ENCODE results near the gene NPFF.
"Not testable (repeated sequence)": the region's sequence is repeated elsewhere in the genome, so short reads cannot be mapped to it uniquely, and the experiment has no call there.

The NPFF gene

DNA sequence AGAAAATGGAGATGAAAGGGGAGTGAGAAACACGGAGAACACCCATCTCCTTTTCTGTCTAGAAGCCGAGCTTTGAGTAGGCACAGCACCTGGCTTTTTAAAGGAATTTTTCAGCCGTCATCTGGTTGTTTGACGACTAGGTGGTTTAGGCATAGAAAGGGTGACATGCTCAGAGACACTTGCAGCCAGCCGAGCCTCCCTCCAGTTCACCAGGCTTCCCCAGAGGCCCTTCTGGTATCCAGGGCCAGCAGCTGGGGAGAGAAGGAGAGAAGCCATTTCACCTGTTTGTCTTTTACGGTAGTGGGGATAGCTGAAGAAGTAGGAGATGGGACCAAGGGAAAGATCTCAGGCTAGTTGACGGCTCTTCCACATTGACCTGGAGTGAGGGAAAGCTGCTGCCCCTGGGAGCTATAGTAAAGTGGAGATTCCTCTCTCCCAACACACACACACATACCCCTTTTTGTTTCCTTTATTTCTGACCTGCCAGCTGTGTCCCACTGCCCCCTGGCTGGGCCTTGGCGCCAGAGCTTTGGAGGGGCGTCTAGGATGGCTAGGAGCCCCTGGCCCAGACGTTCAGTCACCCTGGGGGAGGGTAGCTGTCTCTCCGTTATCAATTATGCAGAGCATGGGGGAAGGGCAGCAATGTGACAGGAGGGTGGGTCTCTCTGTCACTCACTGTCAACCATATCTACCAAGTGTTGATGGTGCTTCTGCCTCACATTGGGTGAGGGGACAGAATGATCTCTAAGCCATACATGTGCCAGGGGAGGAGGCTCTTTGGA, 13.5 kb downstream of the NPFF start:
- DNase-seq, result peak; percentile 37

DNA sequence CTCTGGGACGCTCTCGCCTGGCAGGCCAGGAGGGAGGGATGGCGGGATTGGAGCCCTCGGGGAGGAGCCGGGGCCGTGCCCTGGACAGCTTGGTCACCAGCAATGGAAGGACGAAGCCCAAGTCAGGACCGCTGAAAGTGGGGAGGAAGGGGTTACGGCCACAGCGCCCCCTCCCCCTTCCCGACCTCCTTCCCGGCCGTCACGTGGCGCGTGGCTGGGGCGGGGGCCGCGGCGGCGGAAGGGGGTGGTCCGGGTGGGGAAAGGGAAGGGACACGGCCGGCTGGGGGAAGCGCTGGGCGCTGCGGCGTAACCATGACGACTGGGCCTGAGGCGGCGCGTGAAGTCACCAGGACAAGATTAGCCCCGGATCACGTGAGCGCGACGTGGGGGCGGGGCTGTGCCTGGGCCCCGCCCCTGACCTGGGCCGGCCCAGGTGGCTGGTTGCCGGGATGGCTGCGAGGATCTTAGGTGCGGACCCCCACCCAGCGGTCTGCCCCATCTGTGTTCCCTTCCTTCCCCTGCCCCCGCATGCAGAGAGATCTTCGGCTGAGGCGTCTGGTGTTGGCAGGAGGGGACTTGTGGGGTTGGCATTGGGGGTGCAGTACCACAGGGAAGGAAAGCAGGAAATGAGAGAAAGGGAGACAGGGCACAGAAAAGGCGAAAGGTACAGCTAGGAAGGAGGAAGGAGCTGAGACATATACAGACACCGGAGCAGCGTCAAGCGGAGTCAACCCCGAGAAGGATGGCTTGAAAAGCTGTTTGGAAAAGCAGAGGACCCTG, 14.3 kb downstream of the NPFF start:
- DNase-seq, result peak; percentile 98

DNA sequence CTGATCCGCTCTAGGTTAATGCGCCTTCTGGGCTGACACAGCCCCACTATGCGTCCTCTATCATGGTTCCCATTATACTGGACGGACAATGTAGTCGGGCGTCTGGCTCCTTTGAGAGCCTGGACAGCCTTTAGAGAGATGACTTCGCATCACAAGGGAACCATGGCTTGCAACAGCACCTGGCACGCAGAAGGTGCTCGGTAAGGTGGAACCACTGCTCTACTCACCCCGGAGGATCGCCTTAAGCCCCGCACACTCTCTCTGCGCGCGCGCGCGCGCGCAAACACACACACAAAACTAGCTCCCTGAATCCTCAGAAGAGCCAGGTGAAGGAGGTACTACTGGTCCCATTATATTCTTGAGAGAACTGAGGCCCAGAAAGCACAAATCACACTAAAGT, 15.1 kb downstream of the NPFF start:
- peak; percentile 33 for DNase-seq

DNA sequence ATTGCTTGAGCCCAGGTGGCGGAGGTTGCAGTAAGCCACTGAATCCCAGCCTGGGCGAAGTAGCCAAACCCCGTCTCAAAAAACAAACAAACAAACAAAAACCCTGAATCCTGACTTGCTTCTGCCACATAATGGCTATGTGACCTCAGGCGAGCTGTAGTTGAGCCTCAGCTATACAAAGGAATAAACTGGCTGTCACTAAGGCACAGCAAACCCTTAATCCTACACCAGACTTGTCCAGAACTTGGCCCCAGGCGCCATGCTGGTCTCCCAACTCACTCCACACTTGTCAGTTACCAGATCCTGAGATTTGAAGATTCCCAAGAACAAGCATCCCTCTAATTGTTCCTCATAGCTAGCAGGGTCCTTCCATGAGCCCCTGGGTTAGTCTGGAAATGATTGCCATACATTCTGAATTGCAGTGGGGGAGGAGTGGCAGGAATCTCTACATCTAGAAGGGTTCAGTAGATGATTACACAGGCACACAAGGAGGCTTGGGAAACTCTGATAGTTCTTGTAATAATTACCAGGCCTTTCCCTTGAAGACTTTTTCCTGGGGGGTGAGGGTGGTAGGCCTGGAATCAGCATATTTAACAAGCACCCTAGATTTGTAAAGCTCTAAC, 17.9 kb downstream of the NPFF start:
- DNase-seq, result no peak

DNA sequence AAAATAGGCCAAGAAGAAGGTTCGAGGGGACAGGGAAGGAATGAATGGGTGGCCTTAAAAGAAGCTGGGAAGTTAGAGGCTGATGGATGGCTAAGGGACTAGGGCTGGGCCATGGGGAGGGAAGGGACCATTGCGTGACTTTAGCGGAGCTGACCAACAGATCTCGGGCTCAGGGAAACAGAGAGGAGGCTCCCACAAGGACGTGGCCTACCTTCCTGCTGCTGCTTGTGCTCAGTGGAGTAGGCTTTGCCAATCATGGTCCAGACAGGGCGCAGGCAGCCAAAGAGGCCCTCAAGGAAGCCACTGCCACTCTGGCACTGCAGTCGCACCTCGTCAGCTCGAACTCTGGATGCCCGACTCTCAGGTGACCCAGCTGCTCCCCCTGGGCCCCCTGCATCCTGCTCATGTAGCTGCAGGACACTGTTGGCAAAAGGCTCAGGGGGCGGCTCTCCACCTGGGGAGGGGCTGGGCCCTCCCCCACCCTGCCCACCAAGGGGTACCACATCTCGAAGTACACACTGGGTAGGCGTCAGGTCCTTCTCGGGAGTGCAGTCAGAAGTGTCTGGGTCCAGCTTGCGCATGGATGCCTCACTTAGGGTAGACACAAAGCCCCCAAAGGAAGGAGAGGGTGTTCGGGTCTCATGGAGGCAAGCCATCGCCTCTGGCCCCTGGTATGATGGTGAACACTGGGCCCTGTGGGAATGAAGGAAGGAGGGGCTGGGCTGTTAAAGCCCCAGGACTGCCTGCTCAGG, 20.4 kb downstream of the NPFF start:
- no peak for DNase-seq

DNA sequence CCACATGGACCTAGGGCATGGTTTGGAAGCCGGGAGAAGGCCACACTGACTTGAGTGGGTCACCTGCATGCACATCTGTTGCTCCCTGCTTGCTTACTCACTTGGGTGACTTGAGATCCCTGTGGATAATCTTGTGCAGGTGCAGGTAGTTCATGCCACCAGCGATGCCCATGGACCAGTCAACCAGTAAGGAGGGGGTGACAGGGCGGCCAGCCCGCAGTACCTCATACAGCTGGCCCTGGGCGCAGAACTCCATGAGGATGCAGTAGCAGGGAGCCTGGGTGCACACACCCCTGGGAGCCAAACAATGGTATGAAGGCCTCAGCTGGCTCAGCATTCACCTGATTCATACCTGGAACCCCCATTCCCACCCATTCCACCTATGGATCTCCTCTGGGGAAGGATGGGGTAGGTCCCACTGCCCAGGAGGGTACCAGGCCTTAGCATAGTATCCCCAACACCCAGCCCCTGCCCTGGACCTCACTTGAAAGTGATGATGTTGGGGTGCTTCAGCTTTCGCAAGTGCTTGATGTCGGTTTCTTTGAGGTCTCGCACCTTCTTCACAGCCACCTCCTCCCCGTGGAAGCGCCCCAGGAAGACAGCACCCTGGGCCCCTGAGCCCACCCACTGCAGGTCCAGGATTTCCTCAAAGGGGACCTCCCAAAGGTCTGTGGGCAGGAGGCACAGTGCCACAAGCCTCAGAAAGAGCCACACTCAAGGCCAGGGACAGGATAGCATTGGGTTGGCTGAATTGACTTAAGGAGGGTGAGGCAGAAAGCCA, 21.1 kb downstream of the NPFF start:
- DNase-seq, result peak; percentile 30

DNA sequence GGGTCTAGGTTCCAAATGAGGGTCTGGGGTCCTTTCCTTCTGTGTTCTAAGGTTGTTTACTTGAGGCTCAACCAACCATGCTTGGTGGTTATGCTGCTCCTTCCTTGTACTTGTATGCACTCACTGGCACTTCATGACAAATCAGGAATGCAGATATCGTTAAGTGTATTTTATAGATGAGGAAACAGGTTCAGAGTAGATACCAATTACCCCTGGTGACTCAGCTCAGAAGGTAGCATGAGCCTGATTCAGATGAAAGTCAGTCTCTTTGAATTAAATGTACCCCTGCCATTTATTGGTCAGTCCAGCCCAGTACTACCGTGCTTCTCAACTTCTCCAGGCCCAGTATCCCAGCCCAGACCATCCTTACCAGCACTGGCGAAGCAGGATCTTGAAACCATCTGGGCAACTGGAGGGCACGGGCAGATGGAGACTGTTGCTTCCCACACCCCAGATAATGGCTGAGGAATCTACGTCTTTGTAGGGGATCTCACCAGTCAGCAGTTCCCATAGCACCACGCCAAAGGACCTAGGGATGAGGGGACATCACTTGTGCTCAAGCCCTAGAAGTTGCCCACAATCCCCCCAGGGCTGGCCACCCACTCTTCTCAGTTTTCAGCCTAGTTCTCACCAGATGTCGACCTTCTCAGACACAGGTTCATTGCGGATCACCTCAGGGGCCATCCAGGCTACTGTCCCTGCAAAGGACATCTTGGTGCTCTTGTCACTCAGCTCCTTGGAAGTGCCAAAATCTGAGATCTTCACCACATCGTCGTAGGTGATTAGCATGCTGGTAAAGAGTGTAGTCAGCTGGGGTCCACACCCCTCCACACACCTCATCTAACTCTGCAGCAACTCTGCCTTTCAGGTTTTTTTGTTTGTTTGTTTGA, 22.4 kb downstream of the NPFF start:
- peak; percentile 24 for DNase-seq

DNA sequence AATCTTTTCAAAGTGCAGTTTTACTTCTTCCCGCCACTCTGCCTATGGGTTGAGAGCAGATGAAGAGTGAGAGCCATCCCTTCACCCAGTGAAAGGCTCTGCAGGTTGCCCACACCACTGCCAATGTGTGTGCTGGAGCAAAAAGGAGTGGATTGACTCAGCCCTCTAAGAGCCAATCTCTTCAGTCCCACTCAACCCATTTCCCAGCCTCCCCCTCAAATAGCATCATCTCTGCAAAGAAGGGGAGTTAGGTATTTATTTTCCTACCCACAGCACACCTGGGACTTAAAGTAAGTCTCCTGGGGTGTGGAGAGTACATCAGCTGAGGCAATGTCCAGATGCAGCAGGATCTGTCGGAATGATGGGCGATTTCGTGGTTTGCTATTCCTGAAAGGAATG, 23.3 kb downstream of the NPFF start:
- DNase-seq, result peak; percentile 28

DNA sequence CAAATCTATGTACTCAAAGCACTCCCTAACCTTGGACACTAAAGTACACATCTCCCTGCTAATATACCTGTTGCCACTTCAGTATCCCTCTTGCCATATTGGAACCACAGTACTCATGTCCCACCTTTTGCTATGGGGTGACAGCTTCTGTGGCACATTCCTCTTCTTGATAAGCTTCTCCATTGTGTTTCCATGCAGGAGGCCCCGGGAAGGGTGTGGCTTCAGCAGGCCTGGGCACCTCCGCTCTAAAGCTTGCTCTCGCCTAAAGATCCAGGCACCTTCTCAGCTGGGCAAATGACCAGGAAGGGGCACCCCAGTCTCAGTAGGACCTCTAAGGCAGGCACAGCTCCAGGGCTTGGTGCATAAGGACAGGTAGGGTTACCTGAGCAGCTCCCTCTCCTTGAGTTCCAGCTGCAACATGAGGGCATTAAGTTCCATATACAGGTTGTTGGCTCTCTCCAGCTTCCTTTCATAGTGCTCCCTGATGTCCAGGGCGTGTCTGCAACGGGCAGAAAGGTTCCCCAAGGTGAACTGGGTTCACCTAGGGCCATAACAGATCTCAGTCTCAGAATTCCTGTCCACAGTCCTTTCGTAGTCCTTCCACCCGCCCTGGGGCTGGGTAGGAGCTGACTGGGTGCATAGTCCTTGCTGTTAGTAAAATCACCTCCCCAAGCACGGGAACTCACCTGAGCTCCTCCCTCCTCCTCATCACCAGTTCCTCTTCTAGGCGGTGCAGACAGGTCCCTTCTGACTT, 23.9 kb downstream of the NPFF start:
- peak; percentile 29 for DNase-seq

DNA sequence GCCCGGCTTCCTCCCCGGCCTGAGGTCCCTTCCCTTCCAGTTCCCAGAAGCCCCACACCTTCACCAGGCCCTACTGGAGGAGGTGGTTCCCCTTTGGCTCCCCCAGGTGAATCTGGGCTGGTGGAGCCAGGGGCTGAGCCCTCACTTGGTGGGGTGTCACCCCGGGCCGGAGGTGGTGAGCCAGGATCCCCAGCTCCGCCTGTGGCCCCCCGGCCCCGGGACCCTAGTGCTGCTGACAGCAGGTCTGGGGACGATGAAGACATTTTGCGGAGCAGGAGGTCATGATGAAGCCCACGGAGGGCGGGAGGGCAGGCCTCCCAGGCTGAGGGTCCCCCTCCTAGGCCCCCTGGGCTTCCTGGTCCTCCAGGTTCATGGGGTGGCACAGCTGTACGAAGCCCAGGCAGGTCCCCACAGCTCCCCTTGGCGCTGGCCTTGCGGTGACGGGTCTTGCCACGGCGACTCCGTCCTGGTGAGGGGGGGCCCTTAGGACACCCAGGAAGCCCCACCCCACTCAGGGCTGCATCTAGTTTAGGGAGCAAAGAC, 24.6 kb downstream of the NPFF start:
- DNase-seq, result peak; percentile 37

DNA sequence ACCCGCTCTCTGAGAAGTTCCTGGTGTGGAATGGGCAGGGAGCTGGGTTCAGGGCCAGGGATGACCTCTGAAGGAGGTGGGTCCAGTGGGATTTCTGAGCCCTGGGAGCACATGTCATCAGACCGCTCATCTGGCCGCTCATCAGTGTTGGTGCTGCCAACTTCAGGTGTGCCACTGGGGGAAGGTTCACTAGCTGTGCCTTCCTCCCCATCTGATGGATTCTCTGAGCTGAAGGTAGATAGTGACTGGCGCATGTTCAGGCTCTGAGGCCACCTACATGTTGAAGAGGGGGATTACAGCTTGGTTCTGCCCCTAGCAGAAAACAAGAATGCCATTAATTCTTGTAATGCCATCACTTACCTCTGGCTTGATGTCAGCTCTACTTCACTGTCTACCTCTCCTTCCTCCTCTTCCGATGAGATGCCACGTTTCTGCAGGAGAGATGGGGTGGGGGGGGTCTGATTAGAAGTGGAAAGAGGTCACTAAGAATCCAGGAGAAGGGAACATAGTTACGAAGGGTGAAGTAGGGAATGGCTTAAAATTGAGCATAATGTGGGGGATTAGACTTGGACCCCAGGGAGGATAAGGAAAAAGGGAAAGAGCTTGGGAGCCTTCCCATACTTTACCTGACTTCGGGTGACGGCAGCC, 25.2 kb downstream of the NPFF start:
- DNase-seq, result no peak

DNA sequence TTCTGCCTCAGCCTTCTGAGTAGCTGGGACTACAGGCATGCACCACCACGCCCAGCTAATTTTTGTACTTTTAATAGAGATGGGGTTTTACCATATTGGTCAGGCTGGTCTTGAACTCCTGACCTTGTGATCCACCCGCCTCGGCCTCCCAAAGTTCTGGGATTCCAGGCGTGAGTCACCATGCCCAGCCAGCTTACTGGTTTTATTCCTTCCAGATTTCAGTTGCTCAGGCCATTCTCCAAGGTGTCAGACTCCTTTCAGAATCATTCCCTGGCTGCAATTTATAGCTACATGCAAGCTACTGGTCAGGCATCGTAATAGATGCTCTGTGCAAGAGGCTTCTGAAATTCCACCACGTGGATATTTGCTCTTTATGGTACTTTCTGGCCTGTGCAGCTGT, 25.8 kb downstream of the NPFF start:
- DNase-seq, result not testable (repeated sequence)

DNA sequence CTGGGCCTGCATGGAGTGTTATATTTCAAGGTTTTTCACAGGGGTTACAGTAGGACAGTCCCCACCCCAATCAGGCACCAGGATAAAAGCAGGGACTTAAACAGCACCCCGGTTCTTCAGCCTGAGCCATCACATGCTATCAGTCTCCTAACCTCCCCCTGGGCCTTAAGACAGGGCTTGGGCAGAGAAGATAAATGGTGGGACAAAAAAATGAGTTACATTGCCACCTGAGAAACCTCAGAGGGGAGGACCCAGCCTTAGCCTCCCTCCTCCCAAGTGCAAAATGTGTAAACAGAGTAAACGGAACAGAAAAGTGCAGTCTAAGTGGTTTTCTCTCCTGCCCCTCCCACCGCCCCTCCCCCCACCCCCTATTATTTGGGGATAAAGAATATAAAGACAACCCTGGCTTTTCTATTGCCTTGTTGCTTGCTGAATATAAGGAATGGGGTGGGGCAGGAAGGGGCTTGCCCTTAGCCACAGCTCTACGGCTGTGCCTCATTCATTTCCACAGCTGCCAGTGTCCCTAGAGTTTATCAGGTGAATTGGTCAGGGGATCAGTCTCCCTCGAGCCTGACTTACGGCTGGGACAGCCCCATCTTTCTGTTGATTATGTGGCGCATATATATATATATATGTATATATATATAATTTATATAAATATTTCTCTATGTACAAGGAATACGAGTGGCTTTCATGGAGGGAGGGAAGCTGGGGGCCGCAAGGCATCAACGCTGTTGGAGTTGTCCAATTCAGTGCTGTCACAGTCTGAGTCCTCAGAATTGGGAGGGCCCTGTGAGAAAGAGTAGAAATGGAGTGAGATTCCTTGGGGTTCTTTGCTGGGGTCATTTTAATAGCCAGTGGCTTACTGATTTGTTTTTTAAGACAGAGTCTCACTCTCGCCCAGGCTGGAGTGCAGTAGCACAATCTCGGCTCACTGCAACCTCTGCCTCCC, 26.5 kb downstream of the NPFF start:
- no peak for DNase-seq

DNA sequence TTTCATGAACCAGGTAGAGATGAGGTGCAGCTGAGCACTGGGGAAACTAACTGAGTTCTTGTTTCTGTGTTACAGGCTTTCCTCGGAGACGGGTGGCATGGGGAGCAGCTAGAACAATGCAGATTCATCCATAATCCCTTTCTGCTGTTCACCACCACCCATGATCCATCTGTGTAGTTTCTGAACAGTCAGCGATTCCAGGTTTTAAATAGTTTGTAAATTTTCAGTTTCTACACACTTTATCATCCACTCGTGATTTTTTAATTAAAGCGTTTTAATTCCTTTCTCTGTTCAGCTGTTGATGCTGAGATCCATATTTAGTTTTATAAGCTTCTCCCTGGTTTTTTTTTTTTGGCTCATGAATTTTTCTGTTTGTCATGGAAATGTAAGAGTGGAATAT, 28.0 kb downstream of the NPFF start:
- DNase-seq, result no peak

DNA sequence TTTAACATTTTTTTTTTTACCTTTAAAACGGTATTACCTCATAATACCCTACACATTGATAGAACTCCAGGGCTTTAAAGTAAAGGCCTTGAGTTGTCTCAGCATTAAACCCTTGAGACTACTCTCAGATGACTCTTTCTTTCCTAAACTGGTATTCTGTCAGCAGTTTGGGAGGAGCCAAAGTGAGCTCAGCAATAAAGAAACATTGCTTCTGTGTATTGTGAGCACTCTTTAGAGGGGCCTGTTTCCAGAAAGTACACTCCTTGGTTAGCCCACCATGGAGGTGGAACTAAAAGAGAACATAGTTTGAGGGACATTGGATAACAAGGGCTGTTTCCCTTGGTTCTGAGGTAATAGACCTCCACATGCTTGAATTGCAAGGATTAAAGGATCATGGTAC, 28.4 kb downstream of the NPFF start:
- DNase-seq, result no peak

DNA sequence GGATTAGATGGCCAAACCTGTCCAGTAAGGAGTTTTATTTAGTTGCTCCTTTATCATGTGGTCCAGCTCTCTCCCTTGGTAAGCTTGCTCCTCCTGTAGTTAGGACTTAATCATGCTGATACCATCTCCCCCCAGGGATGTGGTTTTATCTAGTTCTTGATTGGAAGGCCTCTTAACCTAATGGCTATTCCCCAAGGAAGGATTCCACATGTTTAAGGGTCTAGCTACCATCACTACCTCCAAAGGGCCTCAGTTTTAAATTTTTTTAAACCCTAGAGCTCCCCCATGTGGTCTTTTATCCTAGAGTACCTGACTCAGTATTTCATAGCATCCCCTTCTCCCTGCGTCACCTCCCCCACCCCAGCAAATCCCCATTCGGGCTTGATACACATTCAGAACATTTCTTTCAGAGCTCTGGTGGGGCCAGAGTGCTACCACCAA, 30.5 kb downstream of the NPFF start:
- DNase-seq, result no peak

DNA sequence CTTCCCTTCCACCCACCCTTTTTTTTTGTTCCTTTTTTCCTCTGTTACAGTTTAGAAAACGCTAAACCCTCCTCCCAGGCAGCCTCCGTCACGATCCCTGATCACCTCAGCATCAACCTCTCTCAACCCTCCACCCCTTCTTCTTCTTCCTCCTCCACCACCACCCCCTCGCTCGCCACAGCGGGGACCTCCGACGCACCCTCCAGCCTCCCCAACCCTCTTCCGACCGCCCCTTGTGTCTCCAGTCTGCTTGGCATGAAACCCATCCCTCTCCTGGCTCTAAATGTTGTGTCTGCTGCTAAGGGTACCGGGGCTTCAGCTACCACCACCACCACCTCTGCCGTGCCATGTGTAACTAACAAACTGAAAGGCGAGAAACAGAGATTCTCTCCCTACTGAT, 32.5 kb downstream of the NPFF start:
- no peak for DNase-seq

DNA sequence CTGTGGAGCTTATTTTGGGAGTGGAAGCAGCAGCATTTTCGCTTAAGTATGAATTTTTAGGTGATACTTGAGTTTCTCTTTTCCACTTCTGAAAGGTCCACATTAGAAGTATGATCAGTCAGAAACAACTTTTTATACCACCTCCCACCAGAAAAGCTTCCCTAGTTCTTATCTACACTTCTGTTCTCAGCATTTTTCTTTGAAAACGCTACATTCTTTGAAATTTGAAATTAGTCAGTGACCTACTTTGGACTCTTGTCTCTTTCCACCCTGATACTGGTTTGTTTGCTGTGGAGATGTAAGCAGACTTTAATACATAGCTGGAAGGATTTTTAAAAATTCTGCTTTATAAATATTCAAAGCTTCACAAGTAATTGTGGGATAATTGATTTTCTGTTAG, 33.2 kb downstream of the NPFF start:
- no peak for DNase-seq
